Hematopoietic multipotent progenitor cell treated with erythropoietin and hydrocortisone succinate and interleukin-3 and kit ligand, for 17 days (in vitro differentiated cells): ENCODE measurements around the gene SLX4IP.

Experiments used
- DNase-seq: peaks from one replicate; pipeline ENCODE4 v3.0.0-alpha.2; 2015; ENCODE audit warnings: low spot score

SLX4IP gene

DNA sequence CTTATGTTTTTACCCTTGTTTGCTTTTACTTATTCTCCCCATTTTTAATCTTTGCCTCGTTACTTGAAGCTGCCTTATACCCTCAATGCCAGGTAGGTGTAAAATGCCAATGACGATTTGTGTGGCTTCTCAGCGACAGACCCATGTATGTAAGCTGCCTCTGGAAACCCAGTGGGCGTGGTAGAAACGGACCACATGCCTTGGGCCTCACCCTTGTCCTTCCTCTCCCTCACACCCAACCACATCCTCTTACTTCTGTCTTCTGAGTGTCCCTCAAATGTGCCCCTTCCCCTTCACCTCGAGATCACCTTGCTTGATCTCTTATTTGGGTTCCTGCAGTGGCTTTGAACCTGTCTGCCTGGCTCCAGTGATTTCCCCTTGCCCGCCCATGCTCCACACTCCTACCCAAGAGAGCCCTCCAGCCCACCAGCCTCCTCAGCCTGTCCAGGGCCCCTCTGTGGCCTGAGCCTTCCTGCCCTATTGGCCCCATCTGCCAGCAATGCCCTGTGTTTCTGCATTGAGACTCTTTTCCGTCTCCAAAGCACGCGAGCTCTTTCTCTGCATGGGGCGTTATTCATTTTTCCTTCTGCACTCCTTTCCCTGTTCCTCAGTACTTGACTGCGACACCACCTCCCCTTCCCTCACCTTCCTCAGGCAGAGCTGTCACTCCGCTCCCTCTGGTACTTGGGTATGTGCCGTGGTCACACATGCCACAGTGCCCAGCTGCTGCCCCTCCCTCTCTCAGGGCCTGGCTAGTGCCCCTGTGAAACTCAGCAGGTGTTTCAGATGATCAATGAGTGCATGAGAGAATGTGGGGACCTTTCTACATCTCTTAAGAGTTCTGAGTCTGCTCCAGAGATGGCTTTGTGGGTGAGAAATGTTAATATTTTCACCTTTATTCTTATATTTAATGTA, 115.4 kb downstream of the SLX4IP start:
- DNase-seq = no peak

DNA sequence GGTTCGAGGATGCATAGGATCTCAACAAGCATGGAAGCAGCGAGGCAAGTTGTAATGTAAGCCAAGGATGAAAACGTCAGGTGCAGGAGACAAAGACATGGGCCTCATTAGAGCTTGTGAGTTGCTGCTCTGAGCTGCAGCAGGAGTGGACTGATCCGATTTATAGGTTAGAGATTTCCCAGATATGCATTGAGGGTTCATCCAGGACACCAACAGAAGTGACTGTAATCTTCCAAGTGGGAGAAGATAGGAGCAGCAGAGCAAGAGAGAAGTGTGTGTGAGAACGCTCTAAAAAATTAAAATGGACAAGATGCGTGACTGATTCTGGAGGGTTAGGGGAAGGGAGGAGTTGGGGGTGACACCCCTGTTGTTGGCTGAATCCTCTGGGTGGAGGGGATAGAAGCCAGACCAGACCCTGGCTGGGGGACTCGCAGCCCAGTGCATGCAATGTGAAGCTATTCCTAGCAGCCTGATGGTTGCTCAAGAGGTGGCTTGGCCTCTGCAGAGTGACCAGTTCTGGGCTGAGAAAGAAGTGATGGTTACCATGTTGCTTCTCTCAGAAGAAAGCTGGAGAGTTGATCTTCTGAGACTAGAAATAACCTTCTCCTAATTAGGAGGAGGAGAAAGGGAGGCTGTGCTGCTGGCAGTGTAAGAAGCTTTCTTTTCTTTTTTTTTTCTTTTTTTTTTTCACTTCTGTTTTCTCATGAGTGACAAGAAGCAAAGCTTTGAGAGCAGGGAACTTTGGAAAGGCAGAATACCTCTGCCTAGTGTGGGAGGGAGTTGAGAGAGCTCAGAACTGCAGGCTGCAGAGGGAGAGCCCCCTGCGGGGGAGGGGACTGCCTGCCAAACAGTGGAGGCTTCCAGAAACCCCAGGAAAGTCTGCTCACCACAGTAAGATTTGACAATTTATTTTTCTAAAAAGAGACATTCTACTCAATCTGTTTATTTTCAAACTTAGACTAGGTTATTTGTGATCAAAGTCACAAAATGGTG, 116.9 kb downstream of the SLX4IP start:
- DNase-seq = no peak

DNA sequence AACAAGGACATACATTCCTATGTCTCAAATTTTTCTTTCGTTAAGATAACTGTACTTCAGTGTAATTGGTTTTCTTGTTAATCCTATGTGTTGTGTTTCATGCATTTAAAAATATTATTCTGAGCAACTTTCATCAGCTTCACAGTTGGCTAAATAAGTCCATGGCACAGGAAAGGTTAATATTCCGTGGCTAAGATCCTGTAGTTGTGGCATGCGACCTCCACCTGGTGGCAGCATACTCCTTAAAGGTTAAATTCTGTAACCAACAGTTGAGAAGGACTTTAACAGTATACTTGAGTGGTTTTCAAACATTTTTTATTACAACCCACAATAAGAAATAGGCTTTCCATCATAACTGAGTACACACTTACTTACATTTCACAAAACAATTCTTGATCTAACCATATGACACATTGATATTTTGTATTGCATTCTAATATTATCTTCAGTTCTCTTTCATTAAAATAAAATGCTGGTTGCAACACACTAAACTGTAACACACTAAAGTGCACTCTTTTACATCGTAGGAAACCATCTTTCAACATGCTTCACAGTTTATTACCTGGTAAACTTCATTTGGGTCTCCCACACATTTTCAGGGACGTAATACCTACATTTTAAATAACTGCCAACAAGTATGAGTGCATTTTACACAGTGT, 118.3 kb downstream of the SLX4IP start:
- peak; percentile 71 for DNase-seq

DNA sequence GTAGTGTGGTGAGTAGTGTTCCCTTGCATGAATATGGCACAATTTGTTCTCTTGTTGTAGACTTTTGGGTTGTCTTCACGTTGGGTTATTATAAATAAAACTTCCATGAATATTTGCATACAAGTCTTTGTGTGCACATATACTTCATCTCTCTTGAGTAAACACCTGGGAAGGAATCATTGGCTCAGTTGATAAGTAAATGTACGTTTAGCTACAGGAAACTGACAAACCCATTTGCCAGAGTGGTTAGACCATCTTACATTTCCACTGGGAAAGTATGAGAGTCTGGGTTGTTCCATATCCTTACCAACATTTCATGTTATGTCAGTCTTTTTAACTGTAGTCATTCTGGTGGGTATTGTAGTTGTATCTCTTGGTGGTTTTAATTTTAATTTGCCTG, 119.2 kb downstream of the SLX4IP start:
- no peak for DNase-seq

DNA sequence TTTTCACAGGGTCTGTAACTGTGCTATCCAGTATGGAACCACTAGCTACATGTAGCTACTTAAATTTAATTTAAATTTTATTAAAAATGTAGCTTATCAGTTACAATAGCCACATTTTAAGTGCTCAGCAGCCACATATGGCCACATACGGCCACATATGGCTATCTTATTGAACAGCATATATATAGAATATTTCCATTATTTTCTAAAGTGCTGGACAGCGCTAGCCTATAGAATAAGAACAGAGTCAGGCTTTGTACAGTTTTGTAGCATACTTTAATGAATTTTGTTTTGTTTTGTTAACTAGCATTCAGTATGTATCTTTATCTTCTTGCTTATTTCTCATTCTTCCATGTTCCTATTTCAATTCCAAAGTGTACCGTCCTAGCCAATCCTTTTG, 120.3 kb downstream of the SLX4IP start:
- no peak for DNase-seq

DNA sequence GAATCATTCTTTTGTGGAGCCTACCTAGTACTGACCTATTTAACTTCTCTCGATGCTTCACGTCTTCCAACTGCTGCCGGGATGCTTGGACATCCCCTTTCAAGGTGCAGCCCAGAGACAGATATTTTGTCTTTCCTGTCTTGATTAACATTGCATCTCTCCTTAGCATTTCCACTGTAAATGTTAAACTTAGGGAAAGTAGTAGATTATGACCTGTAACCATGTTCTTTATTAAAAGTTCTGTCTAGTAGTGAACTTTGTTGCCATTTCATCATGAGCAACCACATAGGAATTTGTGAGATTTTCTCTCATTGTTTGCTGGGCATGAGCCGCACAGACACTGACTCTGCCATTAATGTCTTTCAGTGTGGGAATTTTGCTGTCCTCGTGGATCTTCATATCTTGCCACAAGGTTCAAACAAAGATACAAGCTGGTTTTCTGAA, 120.8 kb downstream of the SLX4IP start:
- no peak for DNase-seq

DNA sequence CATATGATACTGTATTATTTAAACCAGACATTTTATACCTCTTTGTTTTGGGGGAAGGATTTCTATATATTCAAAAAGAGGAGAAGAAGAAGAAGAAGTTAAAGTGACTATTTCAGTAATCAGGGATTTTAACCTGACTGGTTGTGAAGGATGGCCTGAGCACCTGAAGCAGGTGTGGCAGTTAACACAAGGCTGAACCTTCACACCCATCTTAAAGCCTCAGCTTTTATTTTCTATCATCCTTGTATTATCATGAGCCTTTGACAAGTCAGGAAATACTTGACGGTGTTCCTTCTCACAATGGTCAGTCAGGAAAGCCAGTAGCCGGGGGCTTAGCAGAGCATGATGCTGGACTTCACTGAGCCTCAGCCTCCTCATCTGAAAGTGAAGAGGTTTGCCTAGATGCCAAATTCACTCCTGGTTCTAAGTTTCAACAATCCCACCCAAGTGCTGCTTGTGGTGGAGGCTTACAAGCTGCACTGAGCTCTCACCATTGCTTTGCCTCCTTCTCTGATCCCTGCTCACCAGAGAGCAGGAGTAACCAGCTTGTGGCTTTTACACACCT, 121.5 kb downstream of the SLX4IP start:
- no peak for DNase-seq

DNA sequence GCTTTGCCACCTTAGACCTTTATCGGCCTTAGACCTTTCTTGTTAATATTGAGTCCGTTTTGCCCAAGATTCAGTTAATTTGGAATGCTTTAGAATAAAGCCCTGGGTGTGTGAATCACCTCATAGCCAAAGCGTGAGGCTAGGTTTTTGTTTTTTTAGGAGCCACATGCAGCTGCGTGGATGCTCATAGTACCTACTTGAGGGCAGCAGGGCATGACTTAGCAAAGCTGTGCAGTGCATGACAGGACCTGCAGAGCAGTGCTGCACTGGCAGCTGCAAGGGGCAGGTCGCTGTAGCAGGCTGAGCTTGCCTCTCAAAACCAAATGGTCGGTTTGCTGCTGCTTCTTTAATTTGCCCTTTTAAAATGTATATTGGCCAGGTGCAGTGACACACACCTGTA, 122.6 kb downstream of the SLX4IP start:
- no peak for DNase-seq

DNA sequence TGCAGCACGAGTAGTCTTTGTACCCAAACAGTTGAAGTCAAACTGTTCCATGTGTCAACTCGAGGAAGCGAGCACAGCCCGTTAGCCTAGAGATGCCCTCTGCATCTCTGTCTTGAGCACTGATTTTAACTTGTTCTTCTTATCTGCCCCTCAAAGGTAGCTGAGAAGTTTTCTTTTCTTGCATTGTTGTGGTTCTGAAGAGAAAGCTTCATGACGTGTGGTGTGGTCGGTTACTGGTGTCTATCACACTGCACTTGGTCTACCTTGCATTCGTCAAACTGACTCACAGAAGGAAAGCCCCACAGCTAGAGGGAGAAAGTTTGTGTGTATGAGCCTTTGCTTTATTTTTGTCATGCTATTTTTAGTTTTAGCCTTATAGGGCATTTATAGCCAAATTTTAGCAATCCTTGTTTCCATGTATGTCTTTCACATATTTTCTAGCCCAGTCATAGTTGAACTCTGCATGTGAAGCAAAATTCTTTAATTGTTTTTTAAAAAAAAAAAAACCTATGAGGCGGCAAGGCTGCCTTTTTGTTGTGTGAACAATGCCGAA, 123.6 kb downstream of the SLX4IP start:
- no peak for DNase-seq

DNA sequence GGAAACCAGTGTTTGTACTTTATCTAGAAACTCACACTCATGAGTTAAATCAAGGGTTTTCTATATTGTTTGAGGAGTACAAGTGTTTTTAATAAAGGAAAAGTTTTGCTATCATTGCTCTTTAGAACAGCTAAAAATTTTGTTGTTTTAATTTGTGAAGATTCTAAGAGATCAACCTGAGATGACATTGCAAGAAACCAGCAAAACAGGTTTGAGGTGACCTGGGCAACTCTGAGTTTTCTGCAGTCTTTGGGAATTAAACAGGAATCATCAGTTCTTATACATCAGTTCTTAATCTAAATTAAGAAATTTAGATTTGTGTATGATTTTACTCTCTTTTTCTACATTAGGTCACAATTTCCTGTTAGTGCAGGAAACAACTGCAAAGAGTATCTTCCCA, 124.2 kb downstream of the SLX4IP start:
- DNase-seq = no peak

DNA sequence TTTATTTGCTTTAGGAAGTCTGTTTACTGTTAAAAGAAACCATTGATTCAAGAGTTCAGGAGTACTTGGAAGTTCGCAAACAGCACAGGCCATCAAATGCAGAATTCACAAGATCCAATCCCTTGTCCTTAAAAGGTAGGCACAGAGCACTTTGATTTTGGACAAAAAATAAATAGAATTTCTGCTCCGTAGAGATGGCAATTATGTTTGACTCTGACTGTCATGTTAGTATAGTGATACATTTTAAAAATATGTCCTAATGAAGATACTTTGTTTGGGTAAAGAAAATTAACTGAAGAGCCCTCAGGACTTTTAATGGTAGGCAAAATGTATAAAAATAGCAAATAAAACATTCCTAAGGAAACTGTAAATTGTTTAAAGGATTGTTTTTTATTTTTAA, 125.6 kb downstream of the SLX4IP start:
- no peak for DNase-seq

DNA sequence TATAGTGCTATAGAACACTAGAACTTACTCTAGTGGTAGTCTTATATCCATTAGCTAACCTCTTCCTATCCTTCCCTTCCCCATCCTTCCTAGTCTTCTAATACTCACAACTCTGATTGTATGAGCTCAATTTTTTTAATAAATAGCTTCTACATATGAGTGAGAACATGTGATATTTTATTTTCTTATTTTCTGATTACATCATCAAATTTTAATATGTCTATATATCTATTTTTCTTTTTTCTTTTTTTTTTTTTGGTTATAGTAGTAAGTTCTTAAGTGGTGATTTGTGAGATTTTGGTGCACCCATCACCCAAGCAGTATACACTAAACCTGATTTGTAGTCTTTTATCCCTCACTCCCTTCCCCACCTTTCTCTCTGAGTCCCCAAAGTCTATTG, 126.2 kb downstream of the SLX4IP start:
- DNase-seq = no peak

DNA sequence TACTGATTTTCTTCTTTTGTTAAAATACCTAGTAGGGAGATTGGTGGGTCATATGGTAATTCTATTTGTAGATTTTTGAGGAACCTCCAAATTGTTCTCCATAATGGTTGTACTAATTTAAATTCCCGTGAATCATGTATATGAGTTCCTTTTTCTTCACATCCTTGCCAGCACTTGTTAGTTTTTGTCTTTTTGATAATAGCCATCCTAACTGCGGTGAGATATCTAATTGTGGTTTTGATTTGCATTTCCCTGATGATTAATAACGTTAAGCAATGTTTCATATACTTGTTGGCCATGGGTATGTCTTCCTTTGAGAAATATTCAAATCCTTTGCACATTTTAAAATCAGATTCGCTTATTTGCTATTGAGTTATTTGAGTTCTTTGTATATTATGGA, 127.8 kb downstream of the SLX4IP start:
- DNase-seq = no peak

DNA sequence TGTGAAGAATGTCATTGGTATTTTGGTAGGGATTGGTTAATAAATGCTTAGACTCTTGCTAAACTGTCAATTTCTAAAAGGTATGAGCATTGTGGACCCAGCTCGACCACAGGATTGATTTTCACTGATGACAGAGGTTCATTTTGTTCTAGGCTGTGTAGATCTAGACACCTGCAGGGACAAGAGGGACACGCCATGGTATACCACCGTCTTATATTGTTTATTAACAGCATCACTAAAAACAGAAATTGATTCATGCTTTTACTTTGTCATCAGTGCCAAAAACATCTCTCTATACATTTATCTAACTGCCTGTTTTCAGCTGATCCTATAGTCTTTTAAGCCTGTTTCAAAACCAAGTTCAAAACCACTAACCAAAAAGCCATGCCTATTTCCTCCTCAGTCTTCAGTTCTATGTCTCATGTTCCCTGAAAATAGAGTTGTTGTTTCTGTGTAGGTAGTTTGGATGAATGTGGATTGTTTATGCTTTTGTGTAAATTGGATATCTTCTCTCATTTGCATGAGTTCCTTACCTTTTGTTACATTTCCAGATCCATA, 128.9 kb downstream of the SLX4IP start:
- DNase-seq = no peak

DNA sequence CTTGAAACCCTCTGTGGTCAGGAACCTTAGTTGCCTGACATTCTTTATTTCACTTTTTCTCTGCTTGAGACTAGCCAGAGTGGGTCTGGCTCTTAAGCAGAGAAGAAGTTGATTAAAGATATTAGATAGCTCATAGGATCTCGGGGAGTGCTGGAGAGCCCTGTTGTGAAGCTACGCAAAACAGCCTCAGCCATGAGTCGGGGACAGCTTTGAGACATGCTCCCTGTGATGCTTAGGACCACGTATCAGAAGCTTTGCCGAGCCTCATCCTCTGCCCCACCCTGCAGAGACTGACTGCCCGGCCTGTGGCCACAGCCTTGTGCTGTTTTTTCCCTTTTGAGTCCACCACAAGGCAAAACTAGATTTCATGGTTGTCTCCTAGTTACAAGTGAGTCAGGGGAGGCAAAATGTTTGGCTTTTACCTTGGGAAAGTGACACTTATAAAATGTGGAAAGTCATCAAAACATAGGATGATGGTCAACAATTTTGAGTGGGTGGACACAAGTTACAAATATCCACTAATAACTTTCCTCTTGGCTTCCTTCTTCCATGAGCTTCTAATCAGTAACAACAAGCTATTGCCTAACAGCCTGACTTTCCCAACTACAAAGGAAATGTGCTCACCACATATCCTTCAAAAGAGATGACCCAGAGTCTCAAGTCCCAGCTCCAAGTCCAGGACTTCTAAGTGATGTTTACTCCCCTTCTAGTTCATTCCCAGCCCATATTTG, 130.3 kb downstream of the SLX4IP start:
- DNase-seq = no peak

DNA sequence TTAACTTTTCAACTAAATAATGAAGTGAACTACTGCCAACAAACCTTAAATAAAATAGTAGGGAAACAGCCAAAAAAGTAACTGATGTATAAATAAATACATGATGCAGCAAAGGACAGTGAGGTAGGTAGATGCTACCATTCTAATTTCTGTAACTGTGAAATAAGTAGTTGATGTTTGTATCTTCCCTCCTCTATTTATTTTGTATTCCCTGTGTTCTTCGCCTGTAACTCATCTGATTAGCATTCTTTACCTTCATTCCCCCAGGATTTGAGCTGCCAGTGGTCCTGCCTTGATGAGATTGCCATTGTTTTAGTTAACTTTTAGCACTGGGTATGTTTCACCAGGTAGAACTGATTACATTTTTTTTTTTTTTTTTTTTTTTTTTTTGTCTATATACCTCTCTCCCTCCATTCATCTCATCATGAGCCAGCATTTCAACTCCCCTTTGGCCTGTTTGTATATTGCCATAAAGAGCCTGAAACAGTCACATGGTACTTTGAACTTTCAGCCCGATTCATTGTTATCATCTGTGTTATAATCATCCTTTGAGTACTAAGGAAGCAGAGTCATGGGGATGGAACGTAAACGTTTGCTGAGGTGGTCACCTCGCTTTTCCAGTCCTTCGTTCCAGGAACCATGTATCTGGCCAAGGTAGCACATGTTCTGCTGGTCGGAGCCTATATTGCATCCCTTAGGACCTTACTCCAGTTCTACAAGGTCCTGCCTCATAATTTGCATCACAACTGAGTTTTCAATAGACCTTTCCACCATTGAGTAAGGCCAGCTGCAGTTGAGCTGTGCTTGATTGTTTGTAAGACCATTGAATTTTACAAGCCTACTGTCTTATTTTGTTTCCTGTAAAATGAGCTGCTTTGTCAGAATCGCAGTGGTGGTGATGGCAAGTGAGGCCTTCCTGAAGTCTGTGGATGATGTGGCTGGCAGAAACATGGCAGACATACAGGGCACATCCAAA, 131.1 kb downstream of the SLX4IP start:
- DNase-seq = no peak

DNA sequence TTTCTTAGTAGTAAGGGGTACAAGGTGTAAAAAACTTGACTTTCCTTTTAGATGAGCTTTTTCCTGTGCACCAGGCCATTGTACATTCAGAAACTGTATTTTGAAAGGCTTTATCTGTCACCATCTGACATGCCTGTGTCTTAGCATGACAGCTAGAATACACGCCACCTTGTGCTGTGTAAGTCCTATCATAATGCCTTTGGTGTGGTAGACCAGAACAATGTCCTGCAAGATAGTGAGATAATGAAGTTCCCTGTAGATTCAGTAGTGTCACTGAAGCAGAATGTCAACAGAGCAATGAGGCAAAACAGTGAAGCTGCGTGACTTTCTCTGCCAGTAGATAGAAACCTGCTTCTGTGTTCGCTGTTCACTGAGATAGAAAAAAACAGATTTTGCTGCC, 132.9 kb downstream of the SLX4IP start:
- DNase-seq = no peak

DNA sequence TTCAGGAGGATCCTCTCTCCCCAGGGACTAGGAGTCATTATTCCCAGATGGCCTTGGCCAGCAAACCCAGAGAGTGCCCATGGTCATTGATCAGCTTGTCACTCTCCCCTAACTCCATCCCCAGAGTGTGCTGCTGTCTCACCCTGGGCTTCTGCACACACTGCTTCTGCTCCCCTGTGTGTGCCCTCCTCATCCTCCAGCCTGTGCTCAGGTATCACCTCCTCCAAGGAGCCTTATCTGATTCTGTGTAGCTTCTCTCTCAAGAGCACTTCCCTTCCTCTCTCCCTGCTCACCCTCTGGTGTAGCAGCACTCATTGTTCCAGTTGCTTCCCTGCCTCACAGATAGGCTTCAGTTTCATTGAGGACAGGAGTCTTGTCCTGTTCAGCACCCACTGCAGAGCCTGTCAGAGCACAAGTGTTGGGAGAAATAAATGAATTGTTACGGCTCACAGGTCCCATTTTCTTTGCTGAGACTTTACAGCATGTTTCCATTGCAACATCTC, 136.3 kb downstream of the SLX4IP start:
- no peak for DNase-seq

DNA sequence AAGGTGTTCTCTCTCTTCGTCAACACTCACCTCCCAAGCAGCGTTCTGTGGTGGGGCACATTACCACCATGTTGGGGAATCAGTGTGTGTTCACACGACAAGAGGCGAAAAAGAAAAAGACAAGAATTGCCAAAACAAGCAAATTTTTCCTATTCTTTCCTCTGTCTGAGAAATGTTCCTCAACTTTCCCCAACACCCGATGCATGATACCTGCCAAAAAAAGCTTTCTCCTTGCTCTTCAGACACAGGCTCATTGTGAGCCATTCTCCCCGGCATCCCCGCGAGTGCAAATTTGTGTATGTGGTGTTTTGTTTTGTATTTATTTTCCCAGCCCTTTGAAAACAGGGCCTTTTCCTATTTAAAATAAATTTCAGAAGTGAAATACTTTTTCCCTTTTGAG, 137.7 kb downstream of the SLX4IP start:
- DNase-seq = no peak
